MM.1S (cell line): Measurements from ENCODE around the gene DCDC1.

ENCODE experiments used
- DNase-seq: peaks from one replicate; pipeline ENCODE4 v3.0.0-alpha.2; 2015
- H2AFZ ChIP-seq: fragments of 300-600 bp; sonication (generic); 2 replicates; pipeline ENCODE4 v1.6.0; 2016; ENCODE audit warnings: antibody characterized with exemption, low read length
- H3F3A ChIP-seq: fragments of 300-600 bp; sonication (generic); 2 replicates; pipeline ENCODE4 v1.6.1; 2016; ENCODE audit warnings: mild to moderate bottlenecking, antibody characterized with exemption, low read length, moderate library complexity, mixed read lengths; ENCODE audit not compliant: insufficient read depth
- H3K27ac ChIP-seq: fragments of 300-600 bp; sonication (generic); 2 replicates; pipeline ENCODE4 v1.5.1; 2016; ENCODE audit warnings: mild to moderate bottlenecking, low read length
- H3K27me3 ChIP-seq: fragments of 300-600 bp; sonication (generic); replicated peaks from 2 replicates; pipeline ENCODE4 v1.6.0; 2016; ENCODE audit warnings: low read length; ENCODE audit not compliant: insufficient read depth
- H3K36me3 ChIP-seq: fragments of 300-600 bp; sonication (generic); replicated peaks from 2 replicates; pipeline ENCODE4 v1.6.1; 2016; ENCODE audit warnings: mild to moderate bottlenecking, low read length, mixed read lengths; ENCODE audit not compliant: insufficient read depth
- H3K4me1 ChIP-seq: fragments of 300-600 bp; sonication (generic); 2 replicates; pipeline ENCODE4 v1.6.1; 2016; ENCODE audit warnings: low read length, mixed read lengths
- H3K4me2 ChIP-seq: fragments of 300-600 bp; sonication (generic); 2 replicates; pipeline ENCODE4 v1.6.0; 2016; ENCODE audit warnings: low read depth, low read length
- H3K4me3 ChIP-seq: fragments of 300-600 bp; sonication (generic); 2 replicates; pipeline ENCODE4 v1.5.1; 2016; ENCODE audit warnings: low read length, mixed read lengths
- H3K79me2 ChIP-seq: fragments of 300-600 bp; sonication (generic); 2 replicates; pipeline ENCODE4 v1.6.1; 2016; ENCODE audit warnings: mixed run types, low read length, mixed read lengths
- H3K9ac ChIP-seq: fragments of 300-600 bp; sonication (generic); 2 replicates; pipeline ENCODE4 v1.6.1; 2016; ENCODE audit warnings: low read length, mixed read lengths
- H3K9me2 ChIP-seq: fragments of 300-600 bp; sonication (generic); replicated peaks from 2 replicates; pipeline ENCODE4 v1.6.1; 2016; ENCODE audit warnings: mild to moderate bottlenecking, low read length, mixed read lengths; ENCODE audit not compliant: insufficient read depth
- H3K9me3 ChIP-seq: fragments of 300-600 bp; sonication (generic); replicated peaks from 2 replicates; pipeline ENCODE4 v1.6.1; 2016; ENCODE audit warnings: mild to moderate bottlenecking, low read length, mixed read lengths; ENCODE audit not compliant: insufficient read depth
- H4K20me1 ChIP-seq: fragments of 300-600 bp; sonication (generic); 2 replicates; pipeline ENCODE4 v1.6.1; 2016; ENCODE audit warnings: mild to moderate bottlenecking, low read length, moderate library complexity, mixed read lengths; ENCODE audit not compliant: insufficient read depth
- CTCF ChIP-seq: fragments of 300-600 bp; sonication (generic); IDR thresholded peaks from 2 replicates; pipeline ENCODE4 v1.5.1; 2016; ENCODE audit warnings: antibody characterized with exemption, low read length, mixed read lengths
- EZH2 ChIP-seq: fragments of 300-600 bp; sonication (generic); optimal IDR thresholded peaks from 2 replicates; pipeline ENCODE3; 2017; ENCODE audit warnings: low read depth, mild to moderate bottlenecking, antibody characterized with exemption, low read length, mixed read lengths
- EZH2phosphoT487 ChIP-seq: fragments of 300-600 bp; sonication (generic); IDR thresholded peaks from 2 replicates; pipeline ENCODE4 v1.6.1; 2018; ENCODE audit warnings: antibody characterized with exemption, low read length

DCDC1 gene

DNA sequence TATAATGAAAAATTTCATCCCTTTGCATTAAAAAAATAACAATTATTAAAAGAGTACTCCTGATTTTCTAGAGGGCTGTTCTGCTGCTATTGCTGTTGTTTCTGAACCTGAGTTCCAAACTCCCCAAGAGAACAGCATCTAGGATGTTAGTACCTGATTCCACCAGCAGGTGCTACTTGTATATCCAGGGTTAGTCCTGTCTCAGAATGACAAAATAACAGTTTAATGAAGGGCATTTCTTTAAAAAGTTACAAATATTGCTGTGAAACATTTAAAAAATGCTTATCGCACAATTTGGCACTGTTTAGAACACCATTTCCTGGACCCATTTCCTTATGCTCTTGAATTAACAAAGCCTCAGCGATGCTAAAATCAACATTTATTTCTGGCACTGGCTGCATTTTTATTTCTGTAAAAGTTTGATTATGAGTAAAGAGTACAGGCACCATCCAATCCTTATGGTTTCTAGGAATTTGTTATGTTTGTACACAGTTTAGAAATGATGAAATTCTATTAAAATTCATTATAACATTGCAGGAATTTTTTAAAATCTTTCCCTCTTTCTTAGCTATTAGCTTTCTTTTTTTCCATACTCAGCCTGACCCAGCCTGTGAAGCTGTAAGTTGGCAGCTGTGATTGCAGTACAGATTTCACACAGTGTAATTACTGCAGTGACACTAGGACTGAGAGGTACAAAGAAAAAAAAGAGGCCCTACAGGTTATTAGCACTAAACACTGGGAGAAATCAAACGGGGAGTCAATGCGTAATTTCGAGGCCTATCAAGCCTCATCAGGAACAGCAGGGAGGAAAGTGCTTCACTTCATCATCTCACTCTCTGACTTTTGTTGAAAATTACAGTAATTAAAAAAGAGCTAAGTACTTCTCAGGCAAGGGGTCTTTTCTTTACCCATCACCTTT is 208.8 kb downstream of the DCDC1 start:
- TF ChIP-seq EZH2phosphoT487 (no peak), CTCF (peak; percentile 40), EZH2 (no peak)
- Histone ChIP-seq H3K79me2 (no peaks in the 10 kb centered on the region), H3K27me3 (no peaks in the 10 kb centered on the region), H3K4me3 (no peak overlapping the region), H3F3A (no peaks in the 10 kb centered on the region), H3K9me3 (no peaks in the 10 kb centered on the region), H3K27ac (no peak overlapping the region), H3K4me1 (no peaks in the 10 kb centered on the region), H2AFZ (no peak overlapping the region), H3K36me3 (no peaks in the 10 kb centered on the region), H4K20me1 (no peaks in the 10 kb centered on the region), H3K4me2 (no peak overlapping the region), H3K9ac (no peak overlapping the region), H3K9me2 (no peaks in the 10 kb centered on the region)
- DNase-seq, result peak; percentile 15

DNA sequence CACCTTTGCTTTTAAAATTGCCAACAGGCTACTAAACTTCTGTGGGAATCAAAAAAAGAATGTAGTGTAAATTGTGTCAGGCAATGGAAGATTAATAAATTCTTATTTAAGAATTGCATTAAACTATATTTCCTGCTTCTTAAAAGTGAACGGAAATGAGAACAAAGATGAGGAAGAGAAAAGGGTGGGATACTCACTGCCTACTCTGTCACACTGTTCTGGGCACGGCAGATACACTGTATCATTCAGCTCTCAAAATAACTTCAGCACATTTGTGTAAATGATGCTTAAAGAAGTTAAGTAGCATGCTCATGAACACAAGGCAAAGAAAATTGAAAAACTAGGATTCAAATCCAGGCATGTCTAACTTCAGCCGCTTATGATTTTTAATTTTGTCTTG is 218.7 kb downstream of the DCDC1 start:
- no peaks in the 10 kb centered on the region for H3K27me3 ChIP-seq
- no peaks in the 10 kb centered on the region for H4K20me1 ChIP-seq
- H3K9me3 ChIP-seq, result no peaks in the 10 kb centered on the region
- no peak for DNase-seq
- H3K27ac ChIP-seq, result no peak overlapping the region
- no peak overlapping the region for H3K9ac ChIP-seq
- TF ChIP-seq EZH2, result no peak
- TF ChIP-seq CTCF, result no peak
- no peak for TF ChIP-seq EZH2phosphoT487
- H3K36me3 ChIP-seq, result no peaks in the 10 kb centered on the region
- no peaks in the 10 kb centered on the region for H3K9me2 ChIP-seq
- no peaks in the 10 kb centered on the region for H3K4me1 ChIP-seq
- H3K79me2 ChIP-seq, result no peaks in the 10 kb centered on the region
- H3F3A ChIP-seq, result no peaks in the 10 kb centered on the region
- H2AFZ ChIP-seq, result no peak overlapping the region
- H3K4me2 ChIP-seq, result no peak overlapping the region
- no peak overlapping the region for H3K4me3 ChIP-seq

DNA sequence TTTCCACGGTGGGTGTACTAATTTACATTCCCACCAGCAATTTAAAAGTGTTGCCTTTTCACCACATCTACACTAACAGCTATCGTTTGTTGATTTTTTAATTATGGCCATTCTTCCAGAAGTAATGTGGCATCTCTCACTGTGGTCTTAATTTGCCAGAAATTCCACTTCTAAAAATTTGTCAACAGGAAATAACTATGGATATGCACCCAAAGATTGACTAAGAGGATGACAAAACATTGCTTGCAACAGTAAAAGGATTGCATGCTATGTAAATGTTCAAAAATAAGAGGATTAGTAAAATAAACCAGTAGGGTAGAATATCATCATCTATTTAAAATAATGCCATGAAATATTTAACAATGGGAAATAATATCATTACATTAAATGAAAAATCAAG is 219.5 kb downstream of the DCDC1 start:
- Histone ChIP-seq H4K20me1 (no peaks in the 10 kb centered on the region), H3K4me2 (no peak overlapping the region), H3K27ac (no peak overlapping the region), H3K9ac (no peak overlapping the region), H3K9me3 (no peaks in the 10 kb centered on the region), H3K4me3 (no peak overlapping the region), H2AFZ (no peak overlapping the region), H3F3A (no peaks in the 10 kb centered on the region), H3K36me3 (no peaks in the 10 kb centered on the region), H3K4me1 (no peaks in the 10 kb centered on the region), H3K79me2 (no peaks in the 10 kb centered on the region), H3K27me3 (no peaks in the 10 kb centered on the region), H3K9me2 (no peaks in the 10 kb centered on the region)
- DNase-seq, result no peak
- no peak for TF ChIP-seq EZH2phosphoT487
- no peak for TF ChIP-seq EZH2
- TF ChIP-seq CTCF, result no peak
